KBM-7 (cell line): Measurements from ENCODE around the gene NEU1.

Experiments
- DNase-seq: peaks from one replicate; pipeline ENCODE4 v3.0.0-alpha.2; 2015
- in situ Hi-C: fragments of 300-500 bp; cut with MboI; formaldehyde crosslinking; loops from 2 replicates; pipeline ENCODE4 v1.14.3; 2020; ENCODE audit warnings: low sequenced_read_pairs, low pct_unique_long_range_greater_than_20kb, mixed read lengths

NEU1 gene

GRCh38 chr6:31897612-31898382, 35.2 kb upstream of the NEU1 start, which contains the start of gene EHMT2:
Gene EHMT2, minus strand, starts transcription at chr6:31897698. Its CDS starts 21 bp downstream, at chr6:31897677.
- DNase-seq, result peak; percentile 82
- in situ Hi-C loops, result no loop called here

DNA sequence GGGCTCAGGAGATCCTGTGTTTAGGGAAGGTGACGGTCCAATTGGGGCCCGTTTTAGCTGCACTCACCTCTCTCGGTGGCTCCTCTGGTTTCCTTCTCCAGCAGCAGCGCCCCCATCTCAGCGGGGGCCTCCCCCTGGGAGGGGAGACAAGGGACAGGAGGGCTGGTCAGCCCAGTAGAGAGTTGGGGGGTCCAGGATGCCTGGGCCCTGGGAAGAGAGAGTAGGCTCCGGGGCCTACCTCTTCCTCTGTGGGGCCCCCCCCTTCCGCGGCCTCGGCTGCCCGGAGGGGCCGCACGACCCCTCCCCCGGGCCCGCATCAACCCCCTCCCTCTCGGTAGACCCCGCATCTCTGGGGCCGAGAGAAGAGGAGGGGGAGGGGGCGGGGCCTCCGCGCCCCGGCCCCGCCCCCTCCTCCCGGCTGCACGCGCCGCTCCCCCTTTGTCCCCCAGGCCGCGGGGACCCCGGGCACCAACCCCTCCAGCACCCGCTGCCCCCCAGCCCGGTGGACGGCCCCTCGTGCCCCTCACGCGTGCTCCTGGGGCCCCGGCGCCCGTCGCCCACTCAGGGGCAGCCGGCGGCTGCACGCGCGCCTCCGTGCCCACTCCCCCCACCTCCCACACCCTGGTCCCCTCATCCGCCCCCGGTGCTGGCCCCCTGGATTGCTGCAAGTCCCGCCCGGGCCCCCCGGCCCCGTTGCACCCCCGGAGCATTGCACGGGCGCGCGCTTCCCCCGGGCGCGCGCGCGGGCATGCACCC, 34.4 kb upstream of the NEU1 start:
- in situ Hi-C loops, result no loop called here
- DNase-seq, result no peak

DNA sequence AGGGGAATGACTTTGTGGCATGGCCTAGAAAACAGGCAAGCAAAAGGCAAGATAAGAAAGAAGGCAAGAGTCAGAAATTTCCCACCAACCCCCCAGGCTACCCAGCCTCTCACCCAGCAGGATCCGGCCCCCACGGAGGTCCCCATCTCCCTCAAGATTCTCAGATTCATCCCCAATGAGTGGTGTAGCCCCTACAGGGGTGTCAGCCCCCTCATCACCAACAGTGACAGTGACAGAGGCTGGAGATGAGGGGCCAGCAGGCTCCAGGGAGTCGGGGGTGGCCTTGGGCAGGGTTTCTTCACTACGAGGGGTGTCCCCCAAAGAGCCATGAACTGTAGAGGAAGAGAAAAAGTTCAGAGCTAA, 33.9 kb upstream of the NEU1 start:
- in situ Hi-C loops, result no loop called here
- DNase-seq, result no peak

DNA sequence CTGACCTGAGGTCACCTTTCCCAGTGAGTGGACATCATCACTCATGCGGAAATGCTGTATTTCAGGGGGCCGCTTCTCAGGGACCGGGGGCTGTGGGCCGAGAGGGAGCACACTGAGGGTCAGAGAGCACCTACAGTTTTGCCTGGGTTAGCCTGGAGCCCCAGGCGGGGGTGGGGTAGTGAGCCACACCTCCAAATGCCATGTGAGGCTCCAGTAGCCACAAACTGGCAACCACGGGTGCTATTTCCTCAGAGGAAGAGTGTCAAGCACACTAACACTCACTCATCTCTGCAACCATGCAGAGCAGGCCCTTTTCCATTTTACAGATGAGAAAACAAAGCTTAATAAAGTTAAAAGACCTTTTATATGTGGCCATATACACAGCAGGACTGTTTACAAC, 30.2 kb upstream of the NEU1 start:
- in situ Hi-C loops, result no loop called here
- DNase-seq, result no peak

DNA sequence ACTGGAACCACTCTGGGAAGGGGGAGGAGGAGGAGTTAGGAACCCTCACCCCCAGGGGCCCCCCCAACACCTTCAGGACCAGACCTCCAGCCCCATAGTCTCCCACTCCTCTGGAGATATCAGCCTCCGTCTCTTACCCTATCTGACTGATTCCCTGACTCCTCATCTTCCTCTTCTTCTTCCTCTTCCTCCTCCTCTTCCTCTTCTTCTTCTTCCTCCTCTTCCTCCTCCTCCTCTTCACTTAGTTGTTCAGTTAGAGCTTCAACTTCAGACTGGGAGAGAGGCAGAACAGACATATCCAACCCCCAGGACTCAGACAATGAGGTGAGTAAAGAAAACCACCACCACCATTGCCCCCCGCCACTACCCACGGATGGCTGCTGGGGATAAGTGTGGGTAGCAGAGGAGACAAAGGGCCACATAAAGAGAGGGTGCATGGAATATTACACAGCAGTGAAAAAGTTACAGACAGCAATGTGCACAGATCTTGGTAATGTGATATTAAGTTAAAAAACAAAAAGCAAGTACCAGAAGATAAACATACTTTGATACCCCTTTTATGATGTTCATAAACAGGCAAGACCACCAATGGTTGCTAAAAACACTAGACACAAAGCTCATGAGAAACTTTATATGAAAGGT, 26.8 kb upstream of the NEU1 start:
- in situ Hi-C loops, result no loop called here
- DNase-seq, result no peak

DNA sequence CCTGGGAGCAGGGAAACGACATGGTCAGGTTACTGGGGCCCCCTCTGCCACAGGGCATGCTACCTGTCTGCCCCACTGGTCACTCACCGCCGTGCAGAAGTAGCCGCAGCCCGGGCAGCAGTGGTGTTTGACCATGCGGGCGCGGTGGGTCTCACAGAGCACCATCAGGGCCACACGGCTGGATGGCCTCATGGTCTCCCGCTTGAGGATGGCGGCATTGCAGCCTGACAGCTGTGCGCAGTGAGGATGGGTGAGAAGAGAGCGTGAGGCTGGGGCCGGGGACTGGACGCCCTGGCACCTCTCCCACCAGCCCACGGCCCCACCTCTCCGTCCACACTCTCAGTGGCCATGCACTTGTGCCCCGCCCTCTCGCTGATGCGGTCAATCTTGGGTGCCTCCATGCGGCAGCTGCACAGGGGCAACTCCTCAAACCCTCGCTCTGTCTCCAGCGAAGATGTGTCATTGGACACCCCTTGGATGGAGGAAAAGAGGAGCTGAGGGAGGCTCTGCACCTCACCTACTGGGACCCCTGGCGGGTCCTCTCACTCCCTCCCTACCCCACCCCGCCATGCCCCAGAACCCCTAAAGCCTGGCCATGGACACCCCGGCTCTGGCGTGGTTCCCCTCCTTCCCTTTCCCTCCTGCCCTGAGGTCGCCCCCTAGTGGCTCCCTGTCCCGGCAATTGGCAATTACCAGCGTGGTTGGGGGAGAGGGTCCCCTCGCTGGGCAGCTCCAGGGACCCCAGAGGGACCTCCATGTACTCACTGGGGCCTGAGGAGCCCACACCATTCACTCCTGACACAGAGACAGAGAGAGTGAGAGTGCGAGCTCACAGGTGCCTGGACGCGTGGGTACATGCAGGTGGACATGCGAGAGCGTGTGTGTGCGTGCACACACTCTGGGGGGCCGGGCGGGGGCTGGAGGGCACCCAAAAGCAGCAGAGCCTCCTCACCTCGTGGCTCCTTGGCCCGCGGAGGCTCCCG, 25.9 kb upstream of the NEU1 start:
- in situ Hi-C loops, result no loop called here
- peak; percentile 28 for DNase-seq

DNA sequence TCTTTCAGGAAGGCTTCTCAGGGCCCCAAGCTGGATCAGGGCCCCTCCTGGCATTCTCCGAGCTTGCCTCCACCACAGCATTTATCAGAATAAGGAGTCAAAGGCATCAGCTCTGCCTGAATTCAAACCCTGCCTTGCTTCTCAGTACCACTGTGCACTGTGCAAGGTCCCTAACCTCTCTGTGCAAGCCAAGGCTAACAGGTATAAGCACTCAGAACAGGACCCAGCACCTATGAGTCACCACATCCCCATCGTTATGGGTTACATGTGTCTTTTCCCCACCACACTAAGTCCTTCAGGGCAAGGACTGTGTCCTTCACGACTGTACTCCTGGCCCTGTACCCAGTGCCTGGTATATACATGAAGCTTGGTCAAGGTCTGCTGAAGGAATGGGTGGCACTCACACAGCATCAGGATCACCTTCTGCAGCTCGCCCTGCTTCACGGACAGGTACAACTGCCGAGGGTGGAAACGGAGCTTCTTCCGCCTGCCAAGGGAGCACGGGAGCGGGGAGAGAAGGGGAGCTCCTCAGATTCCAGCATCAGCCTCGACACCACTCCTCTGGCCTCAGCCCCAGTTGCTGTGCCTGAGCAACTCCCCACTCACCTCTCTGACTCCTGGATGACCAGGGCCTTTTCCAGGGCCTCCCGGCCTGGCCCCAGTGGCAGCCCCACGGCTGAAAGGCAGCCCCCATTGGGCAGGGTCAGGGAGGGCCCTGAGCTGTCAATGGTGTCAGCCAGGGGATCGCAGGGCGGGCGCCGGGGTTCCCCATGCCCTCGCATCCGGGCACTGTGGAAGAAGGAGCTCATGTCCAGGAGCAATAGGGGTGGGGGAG, 24.8 kb upstream of the NEU1 start:
- DNase-seq, result no peak
- in situ Hi-C loops, result no loop called here

GRCh38 chr6:31886541-31886991, 23.9 kb upstream of the NEU1 start:
- in situ Hi-C loops, result no loop called here
- DNase-seq, result no peak

DNA sequence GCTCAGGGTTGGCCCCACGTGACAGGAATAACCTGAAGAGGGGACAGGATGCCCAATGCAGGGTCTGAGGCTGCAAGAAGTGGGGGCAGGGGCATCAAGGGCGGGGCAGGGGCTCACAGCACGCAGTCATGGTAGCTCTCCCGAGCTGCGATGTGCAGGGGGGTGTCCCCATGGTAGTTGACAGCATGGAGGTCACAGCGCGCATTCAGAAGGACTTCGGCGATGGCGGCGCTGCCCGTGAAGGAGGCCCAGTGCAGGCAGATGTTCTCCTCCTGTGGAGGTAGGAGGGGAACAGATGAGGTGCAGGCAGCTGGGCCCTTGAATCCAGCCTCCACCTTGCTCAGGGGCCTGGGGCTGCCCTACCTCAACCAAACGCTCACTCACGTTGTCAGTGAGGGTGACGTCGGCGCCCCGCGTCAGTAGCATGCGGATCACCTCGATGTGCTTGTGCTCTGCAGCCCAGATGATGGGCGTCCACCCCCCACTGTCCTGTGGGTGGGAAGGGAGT, 22.0 kb upstream of the NEU1 start:
- in situ Hi-C loops, result no loop called here
- DNase-seq, result no peak

DNA sequence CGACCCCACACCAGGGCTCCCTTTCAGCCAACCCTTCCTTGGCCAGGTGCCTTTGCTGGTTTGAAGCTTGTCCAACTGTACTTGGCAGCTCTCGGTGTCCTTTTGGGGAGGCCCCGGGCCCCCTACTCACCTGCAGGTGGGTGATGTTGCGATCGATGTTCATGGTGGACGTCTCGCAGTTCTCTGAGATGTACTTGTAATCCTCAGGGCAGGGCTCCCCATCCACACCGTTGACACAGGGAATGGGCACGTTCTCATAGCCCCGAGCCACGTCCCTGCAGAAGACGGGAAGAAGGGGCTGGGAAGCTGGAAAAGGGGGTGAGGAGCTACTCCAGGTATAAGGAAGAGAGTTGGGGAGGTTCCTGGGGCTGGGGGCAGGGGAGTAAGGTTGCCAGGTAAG, 21.1 kb upstream of the NEU1 start:
- in situ Hi-C loops, result no loop called here
- DNase-seq, result no peak

DNA sequence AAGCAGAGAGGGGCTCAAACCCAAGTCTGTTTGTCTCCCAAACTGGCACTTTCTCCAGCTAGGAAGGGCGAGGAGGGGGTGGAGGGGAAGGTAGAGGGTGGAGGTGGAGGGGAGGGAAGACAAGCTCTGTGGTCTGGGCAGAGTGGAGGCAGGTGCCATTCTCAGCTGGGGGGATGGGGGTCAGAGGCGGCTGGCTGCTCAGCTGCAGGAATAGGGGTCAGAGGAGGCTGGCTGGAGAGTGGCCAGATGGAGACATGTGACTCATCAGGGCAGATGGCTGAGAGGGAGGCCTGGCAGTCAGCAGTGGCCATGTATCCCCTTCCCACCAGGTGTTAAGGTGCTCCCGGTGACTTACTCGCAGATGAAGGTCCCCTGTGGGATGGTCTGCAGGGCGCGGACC, 19.7 kb upstream of the NEU1 start:
- in situ Hi-C loops, result no loop called here
- no peak for DNase-seq

DNA sequence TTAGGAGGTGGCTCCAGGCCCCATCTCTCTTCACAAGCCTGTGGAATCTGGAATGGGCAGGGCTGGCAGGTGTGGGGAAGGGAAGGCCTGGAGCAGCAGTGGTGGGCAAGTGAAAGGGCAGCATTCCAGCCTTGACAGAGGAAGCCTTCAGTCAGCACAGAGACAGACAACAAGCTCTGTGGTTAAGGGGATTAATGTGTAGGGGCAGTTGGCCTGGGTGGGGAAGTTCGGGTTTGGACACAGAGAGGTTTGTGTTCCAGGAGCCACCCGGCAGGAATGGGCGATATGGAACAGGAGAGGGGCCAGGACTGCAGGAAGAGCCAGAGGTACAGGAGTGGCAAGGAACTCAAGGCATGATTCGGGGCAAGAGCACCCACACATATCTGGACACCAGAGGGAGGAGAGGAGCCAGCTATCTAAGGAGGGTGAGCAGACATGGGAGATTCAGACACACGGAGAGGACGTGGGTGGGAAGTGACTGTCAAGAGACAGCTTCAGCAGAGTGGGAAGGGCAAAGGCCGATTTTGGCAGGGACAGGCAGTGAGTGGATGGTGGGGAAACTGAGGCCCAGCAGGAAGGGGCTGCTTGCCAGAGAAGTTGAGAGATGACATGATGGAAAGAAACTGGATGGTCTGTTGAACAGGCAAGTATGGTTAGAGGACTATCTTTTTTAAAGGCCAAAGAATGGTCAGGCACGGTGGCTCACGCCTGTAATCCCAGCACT, 18.7 kb upstream of the NEU1 start:
- in situ Hi-C loops, result no loop called here
- no peak for DNase-seq

GRCh38 chr6:31880616-31881015, 18.0 kb upstream of the NEU1 start:
- no peak for DNase-seq
- in situ Hi-C loops, result no loop called here

DNA sequence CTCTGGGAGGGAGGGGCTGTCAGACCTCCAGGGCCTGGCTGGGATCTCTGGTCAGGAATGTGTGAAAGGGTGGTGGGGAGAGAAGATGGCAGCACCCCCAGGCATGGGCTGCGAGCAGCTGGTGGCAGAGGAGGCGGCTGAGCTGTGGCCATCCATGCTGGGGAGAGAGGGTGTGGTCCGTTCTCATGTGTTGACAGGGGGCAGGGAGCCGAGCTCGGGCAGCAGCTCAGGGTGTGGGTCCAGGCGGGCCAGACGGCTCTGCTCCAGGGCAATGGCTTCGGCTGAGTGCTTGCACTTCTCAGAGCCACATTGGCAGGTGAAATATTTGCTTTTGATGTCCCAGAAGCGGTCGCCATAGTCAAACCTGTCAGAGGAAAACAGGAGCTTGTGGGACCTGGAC, 17.3 kb upstream of the NEU1 start:
- DNase-seq, result no peak
- in situ Hi-C loops, result no loop called here

DNA sequence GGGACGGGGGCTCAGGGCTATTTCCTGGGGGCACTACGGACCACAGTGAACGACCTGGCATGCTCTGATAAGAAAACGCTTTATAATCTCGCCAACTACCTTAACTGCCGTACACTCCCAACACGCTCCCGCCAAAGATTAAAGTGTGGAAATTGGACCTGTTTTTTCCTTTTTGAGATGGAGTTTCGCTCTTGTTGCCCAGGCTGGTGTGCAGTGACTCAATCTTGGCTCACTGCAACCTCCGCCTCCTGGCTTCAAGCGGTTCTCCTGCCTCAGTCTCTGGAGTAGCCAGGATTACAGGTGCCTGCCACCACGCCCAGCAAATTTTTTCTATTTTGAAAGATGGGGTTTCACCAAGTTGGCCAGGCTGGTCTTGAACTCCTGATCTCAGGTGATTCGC, 16.5 kb upstream of the NEU1 start:
- in situ Hi-C loops, result no loop called here
- no peak for DNase-seq

- DNase-seq, result no peak
These were observed 16.1 kb upstream of the NEU1 start, which contains the start of gene SLC44A4 for GRCh38 chr6:31878726-31879125. Gene SLC44A4, minus strand, starts transcription at chr6:31878997. Its CDS starts 17 bp downstream, at chr6:31878980.

GRCh38 chr6:31878222-31878621, 15.6 kb upstream of the NEU1 start:
- no peak for DNase-seq
- in situ Hi-C loops, result no loop called here

More at GRCh38 chr6:31878726-31879125, 16.1 kb upstream of the NEU1 start, which contains the start of gene SLC44A4:
- in situ Hi-C loops, result no loop called here
